Right lobe of liver (tissue), 6 donors: Measurements from ENCODE around the gene UTF1. TPM values are rescaled to one million over a fixed set of nuclear protein-coding genes. Genes with fewer than 3 reads are reported as not detected.

ENCODE experiments used
- ATAC-seq, 4 donors: fragments of 200-7000 bp; cut with Tn5 transposase; one replicate each; pipeline ENCODE4 v1.9.1; 2020; ENCODE audit warnings: mild to moderate bottlenecking in 4 of 4, moderate library complexity in 4 of 4
- DNase-seq, 3 donors: peaks; one replicate each; pipeline ENCODE4 v3.0.0-alpha.2; 2020
- H3K27ac ChIP-seq, 3 donors: fragments of 200-600 bp; one replicate each; pipeline ENCODE4 v1.8.0; 2022
- H3K27me3 ChIP-seq, 2 donors: fragments of 200-600 bp; one replicate each; pipeline ENCODE4 v1.8.0; 2022
- H3K36me3 ChIP-seq, 4 donors: fragments of 200-600 bp; sonication (generic) in 1 of 4; one replicate each; pipeline versions ENCODE4 v1.5.1 to v1.8.0; 2017 to 2022; ENCODE audit warnings: control low read depth in 1 of 4
- H3K4me1 ChIP-seq, 4 donors: fragments of 200-600 bp; sonication (generic) in 1 of 4; one replicate each; pipeline versions ENCODE4 v1.5.1 to v1.8.0; 2017 to 2022; ENCODE audit warnings: control low read depth in 1 of 4
- H3K4me3 ChIP-seq, 3 donors: fragments of 200-600 bp; one replicate each; pipeline ENCODE4 v1.8.0; 2022
- H3K9me3 ChIP-seq, 4 donors: fragments of 200-600 bp; sonication (generic) in 1 of 4; one replicate each; pipeline versions ENCODE4 v1.5.1 to v1.8.0; 2017 to 2022; ENCODE audit warnings: control low read depth in 1 of 4
- CTCF ChIP-seq, 4 donors: fragments of 200-600 bp in 3 of 4; fragments of 450-650 bp in 1 of 4; IDR thresholded peaks; one replicate each; pipeline versions ENCODE4 v1.5.1 to v1.8.0; 2016 to 2022; ENCODE audit warnings: antibody characterized with exemption in 4 of 4, mild to moderate bottlenecking in 2 of 4
- POLR2A ChIP-seq: fragments of 450-650 bp; IDR thresholded peaks from one replicate; pipeline ENCODE4 v1.6.1; 2017; ENCODE audit warnings: antibody characterized with exemption, mild to moderate bottlenecking
- WGBS: methylation state at CpG from one replicate; pipeline ENCODE4 v1.1.6; 2018; ENCODE audit warnings: low coverage, low lambda C conversion rate; ENCODE audit not compliant: insufficient coverage; ENCODE audit errors: missing lambda C conversion rate; 5-methylcytosine and 5-hydroxymethylcytosine counted together
- intact Hi-C, 2 donors: fragments of 100-400 bp; cut with DNase I; formaldehyde crosslinking; loops; one replicate each; pipeline versions ENCODE4 v1.11.2 to v1.14.1; 2022
- total RNA-seq, 6 experiments: library from RNA; depleted of rRNA in 2 of 6; stranded (reverse); fragments of >200 nt in 2 of 6; fragmentation: NEBNext Ultra II Directional in 3 of 6; extraction: Animal tissue kit (Norgen Biotek cat#: 25700) in 3 of 6; gene quantifications; one replicate each; pipeline versions ENCODE4 v1.1.0 to v1.2.4, GENCODE V29; 2016 to 2023
- donor health status: DM: no; HTN: yes; CAD: no.
- donor health status: DM: no; HTN: no; CAD: no.
- donor health status: DM: no; HTN: no; CAD: no.
- donor health status: DM: no; HTN: yes; CAD: no.
- donor health status: DM: no; HTN: yes; CAD: no.

UTF1 gene
- total RNA-seq, 6 experiments from 2014 or later: not detected

GRCh38 chr10:133272301-133272963 is 42.4 kb downstream of the UTF1 start:
- Histone ChIP-seq H3K27me3 (no peaks in the 10 kb centered on the region), H3K27ac (no peak overlapping the region), H3K36me3 (peaks cover 0 to 3% (median 0%) of the 10 kb centered on the region in 4 donors), H3K9me3 (no peaks in the 10 kb centered on the region), H3K4me3 (no peak overlapping the region), H3K4me1 (peaks cover 0 to 3% (median 0%) of the 10 kb centered on the region in 4 donors)
- TF ChIP-seq CTCF (IDR thresholded peaks at IDR 0.05): no peak
- no peak for TF ChIP-seq POLR2A
- no peak for DNase-seq
- intact Hi-C loops: no loop called here
- ATAC-seq: no peak
- WGBS: 80% methylated on average over 9 of the region's 29 CpGs

DNA sequence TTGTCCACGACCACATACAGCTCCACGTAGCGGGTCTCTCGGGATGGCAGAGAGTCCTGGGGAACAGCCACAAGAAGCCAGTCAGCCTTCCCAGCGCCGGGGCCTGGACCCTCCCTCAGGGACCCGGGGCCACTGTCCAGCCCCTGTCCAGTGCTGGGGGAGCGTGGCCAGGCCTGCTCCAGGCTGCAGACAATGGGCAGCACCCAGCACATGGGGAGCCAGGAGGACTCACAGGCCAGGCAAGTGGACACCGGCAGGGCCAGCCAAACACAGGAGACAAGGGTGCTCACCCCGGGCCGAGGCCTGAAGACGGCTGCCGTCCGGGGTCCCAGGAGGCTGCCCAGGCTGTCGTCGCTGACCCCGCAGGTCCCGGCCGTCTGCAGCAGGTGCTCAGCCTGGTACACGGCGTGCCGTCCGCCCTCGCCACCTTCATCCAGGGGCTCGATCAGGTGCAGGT is 43.0 kb downstream of the UTF1 start:
- Histone ChIP-seq H3K9me3 (no peaks in the 10 kb centered on the region), H3K27me3 (no peaks in the 10 kb centered on the region), H3K27ac (no peak overlapping the region), H3K4me3 (no peak overlapping the region), H3K4me1 (peaks cover 0 to 9% (median 4%) of the 10 kb centered on the region in 4 donors), H3K36me3 (peaks cover 0 to 3% (median 0%) of the 10 kb centered on the region in 4 donors)
- DNase-seq: no peak
- intact Hi-C loops: no loop called here
- no peak for ATAC-seq
- WGBS: 97% methylated on average over 6 of the region's 25 CpGs
- no peak for TF ChIP-seq CTCF (IDR thresholded peaks at IDR 0.05)

DNA sequence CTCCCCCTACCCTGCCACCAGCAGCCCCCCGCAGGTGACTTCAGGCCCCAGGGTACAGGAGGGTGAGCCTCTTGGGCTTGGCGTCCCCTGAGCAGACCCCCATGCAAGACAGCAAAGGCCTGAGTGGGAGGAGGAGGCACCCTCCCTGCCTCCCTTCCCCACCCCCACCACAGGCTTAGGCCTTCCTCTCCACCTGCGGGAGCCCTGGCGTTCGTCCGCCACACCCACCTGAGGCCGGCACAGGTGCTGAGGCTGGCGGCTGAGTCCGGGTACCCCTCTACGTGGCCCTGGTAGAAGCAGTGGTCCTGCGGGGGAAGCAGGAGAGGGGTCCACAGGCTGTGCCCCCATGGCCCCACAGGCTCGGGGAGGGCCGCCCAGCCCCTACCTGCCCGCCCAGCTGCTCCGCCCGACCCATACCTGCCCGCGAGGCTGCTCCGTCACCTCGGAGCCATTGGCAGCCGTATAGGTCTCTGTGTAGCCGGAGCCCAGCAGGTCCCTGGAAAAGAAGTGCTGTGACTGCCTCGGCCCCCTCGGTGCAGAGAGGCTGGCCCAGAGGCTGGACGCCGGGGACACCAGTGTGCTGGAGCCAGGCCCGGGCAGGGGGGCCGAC is 43.6 kb downstream of the UTF1 start:
- H3K9me3 ChIP-seq: no peaks in the 10 kb centered on the region
- ATAC-seq: no peak
- DNase-seq: no peak
- intact Hi-C loops: no loop called here
- H3K4me1 ChIP-seq: peaks cover 0 to 15% (median 8%) of the 10 kb centered on the region in 4 donors
- H3K27ac ChIP-seq: no peak overlapping the region
- H3K27me3 ChIP-seq: no peaks in the 10 kb centered on the region
- no peak for TF ChIP-seq CTCF (IDR thresholded peaks at IDR 0.05)
- whole genome bisulfite sequencing: no CpG with 5 or more reads among the region's 28 CpGs
- H3K36me3 ChIP-seq: peaks cover 0 to 3% (median 0%) of the 10 kb centered on the region in 4 donors
- no peak overlapping the region for H3K4me3 ChIP-seq

DNA sequence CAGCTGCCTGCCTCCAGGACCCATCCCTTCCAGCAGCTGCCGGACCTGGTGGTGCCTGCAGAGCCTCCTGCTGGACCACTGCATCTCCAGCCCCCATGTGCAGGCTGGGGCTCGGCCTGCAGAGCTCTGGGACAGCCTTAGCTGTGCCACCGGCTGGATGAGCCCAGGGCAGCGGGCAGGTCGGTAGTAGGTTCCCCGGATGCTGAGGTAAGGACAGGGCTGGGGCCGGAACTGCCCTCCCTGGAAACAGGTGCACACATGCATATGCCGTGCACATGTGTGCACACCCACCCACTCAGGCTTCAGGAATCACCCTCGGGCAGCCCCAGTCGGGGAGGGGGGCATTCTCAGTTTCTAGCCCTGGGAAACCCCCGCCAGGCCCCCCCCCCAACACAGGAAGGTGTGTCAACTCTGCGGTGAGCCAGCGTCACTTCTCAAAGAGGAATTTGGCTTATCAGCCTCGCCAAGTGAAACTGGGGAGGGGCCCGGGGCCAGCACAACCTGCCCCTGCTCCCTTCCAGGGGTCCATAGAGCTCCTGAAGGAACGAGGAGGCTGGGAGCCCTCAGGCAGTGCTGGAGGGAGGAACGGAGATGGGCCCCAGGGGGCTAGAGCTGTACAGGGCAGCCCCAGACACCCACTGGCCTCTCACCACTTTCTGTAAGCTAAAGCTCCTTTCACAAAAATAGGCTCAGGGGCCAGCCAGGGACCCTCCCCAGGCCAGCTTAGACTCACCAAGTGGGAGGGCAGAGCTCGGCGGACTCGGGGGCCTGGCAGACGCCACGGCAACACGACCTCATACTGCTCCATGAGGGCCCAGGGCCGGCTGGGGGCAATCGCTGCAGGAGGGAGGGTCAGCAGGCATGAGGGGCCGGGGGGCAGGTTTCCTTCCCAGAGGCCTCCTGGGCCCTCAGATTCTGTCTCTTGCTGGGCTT is 45.0 kb downstream of the UTF1 start:
- H3K27ac ChIP-seq: peak overlapping the region; percentile 31 to 59 (median 51)
- H3K4me3 ChIP-seq: peak overlapping the region in 2 of 3 donors; percentile 12 to 29
- DNase-seq: peak in 2 of 3 donors; percentile 52 to 56
- no peak for ATAC-seq
- peaks cover 0 to 10% (median 0%) of the 10 kb centered on the region in 4 donors for H3K36me3 ChIP-seq
- H3K4me1 ChIP-seq: peaks cover 0 to 23% (median 8%) of the 10 kb centered on the region in 4 donors
- no peak for TF ChIP-seq POLR2A
- no peak for TF ChIP-seq CTCF (IDR thresholded peaks at IDR 0.05)
- no peaks in the 10 kb centered on the region for H3K27me3 ChIP-seq
- intact Hi-C loops: no loop called here
- H3K9me3 ChIP-seq: no peaks in the 10 kb centered on the region
- WGBS: 19% methylated on average over 3 of the region's 26 CpGs
